HG03159 (cell line): Measurements from ENCODE around the gene OR2AE1.
"Not testable (repeated sequence)": the region's sequence is repeated elsewhere in the genome, so short reads cannot be mapped to it uniquely, and the experiment has no call there.

Experiments used
- ATAC-seq: cut with Tn5 transposase; IDR thresholded peaks from one replicate; pipeline ENCODE4 v1.9.1; 2021; ENCODE audit warnings: mild to moderate bottlenecking, moderate library complexity; ENCODE audit not compliant: unreplicated experiment

OR2AE1 gene, protein sequence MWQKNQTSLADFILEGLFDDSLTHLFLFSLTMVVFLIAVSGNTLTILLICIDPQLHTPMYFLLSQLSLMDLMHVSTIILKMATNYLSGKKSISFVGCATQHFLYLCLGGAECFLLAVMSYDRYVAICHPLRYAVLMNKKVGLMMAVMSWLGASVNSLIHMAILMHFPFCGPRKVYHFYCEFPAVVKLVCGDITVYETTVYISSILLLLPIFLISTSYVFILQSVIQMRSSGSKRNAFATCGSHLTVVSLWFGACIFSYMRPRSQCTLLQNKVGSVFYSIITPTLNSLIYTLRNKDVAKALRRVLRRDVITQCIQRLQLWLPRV

DNA sequence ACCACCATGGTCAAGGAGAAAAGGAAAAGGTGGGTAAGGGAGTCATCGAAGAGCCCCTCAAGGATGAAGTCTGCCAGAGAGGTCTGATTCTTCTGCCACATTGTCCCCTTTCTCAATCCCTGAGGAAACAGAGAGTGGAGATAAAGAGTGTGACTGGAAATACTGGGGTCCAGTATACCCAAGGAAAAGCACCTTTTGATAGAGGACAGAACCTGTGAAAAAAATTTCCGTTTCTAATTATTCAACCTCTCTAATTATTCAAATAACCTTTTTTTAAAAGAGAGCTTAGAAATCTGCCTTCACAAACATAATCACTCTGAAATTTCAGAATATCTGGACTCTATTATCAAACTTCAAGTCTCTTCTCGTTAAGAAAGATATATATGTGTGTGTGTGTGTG lies at the start of gene OR2AE1:
Gene OR2AE1 (minus strand): TSS at position 101 of the 400 bp plus-strand sequence. CDS start 0 bp downstream, at position 101.
- no peak for ATAC-seq

DNA sequence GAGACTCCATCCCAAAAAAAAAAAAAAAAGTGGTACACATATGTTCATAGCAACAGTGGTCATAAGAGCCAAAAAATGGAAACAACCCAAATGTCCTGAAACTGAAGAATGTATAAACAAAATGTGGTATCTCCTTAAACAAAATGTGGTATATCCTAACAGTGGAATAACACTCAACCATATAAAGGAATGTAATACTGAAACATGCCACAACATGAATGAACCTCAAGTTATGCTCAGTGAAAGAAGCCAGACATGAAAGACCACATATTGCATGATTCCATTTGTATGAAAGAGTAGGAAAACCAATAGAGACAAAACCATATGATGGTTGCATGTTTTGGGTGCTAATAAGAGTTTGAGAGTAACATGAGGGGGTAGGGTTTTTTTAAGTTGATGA lies 49.5 kb upstream of the OR2AE1 start:
- no peak for ATAC-seq

DNA sequence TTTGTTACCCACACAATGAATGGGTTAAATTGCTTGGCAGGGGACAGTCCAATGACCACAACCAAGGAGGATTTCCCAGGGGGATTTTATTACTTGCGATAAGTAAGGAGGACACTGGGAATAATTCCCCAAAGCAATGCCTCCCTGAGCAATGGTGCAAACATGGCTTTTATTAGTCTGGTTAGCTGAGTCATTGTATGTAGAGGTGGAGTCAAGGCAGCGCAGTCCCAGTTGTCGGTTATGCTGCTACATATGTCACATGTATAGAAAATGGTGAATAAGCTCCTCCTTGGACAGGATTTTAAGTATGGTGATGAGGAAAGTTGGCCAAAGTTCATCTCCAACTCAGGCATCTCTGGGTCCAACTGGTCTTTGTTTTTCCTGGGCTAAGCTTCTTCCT lies 46.4 kb upstream of the OR2AE1 start:
- ATAC-seq, result no peak

DNA sequence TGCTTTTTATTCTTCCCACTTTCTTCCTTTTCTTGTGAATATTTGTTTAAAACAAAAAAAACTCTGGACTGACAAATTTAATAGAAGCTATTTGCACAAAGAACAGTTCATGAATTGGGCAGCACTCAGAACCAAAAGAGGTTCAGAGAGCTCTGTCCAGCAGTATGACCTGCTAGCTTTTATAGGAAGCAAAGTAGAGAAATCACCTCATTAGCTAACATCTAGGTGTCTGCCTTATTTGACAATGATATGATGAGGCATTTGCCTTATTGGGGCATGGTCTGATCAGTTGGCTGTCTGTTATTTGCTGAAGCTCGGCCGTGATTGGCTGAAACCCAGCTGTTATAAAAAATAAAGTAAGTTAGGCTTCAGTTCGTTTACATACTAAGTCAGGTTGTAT lies 43.3 kb upstream of the OR2AE1 start:
- no peak for ATAC-seq

DNA sequence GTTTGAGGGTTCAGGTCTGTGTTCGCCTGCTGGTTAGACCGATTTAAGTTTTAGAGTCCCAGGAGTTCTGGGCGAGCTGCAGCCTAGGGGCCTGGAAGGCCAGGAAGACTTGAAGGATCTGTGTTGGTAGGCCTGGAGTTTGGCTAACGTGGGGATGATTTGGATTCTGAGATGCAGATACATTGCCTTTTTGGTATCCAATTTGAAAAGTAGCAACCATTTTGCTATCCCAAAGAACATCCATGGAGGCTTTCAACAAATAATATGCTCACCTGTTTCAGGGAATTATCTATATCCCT lies 42.9 kb upstream of the OR2AE1 start:
- no peak for ATAC-seq

DNA sequence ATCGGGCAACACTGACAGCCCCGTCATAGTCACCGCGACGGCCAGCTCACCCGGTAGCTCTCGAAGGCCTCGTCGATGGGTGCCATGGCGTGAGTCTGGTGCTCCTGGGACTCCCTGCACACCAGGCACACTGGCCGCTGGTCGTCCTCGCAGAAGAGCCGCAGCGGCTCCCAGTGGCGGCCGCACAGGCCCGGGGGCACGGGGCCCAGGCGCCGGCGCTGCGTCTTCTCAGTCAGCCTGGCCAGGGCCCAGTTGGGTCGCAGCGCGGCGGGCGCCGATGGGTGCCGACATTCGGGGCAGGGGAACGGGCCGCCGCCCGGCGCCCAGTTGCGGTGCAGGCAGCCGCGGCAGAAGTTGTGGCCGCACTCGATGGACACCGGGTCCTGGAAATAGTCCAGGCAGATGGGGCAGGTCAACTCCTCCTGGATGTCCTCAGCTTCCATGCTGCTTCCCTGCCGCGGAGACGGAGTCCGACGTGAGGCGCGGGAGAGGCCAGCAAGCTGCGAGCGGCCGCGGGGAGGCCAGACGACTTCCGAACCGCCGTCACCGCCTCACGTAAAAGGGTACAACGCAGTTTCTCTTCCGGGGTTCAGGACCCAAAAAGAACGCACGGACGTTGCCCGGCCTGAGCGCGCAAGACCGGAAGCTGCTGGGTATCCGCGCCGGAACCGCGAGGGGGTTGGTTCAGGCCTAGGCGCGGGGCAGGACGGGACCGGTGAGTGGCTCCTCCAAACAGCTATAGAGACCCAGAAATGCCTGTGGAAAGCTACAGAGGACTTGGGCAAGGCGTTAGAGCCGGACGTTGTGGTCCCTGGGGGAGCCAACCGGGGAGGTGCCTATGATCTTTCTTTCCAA lies 42.4 kb upstream of the OR2AE1 start, which contains the start of gene TRIM4:
Gene TRIM4 (minus strand): TSS at position 572 of the 855 bp plus-strand sequence. CDS start 129 bp downstream, at position 443.
- ATAC-seq, result peak; percentile 92

DNA sequence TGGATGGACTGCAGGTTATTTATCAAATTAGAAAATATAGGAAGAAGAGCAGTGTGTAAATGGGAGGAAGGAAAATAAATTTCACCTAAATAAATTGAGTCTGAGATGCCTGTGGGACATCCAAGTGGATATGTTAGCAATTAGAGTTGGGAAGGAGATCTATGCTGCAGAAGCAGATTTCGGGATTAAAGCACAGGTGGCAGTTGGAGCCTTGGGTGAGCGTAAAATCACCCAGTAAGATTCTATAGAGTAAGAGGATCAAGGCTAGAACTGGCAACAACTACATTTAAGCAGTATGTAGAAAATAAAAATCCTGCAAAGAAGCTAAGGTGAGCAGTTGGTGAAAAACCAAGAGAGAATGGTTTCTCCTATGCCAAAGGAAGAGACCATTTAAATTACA lies 34.1 kb upstream of the OR2AE1 start:
- ATAC-seq, result no peak

DNA sequence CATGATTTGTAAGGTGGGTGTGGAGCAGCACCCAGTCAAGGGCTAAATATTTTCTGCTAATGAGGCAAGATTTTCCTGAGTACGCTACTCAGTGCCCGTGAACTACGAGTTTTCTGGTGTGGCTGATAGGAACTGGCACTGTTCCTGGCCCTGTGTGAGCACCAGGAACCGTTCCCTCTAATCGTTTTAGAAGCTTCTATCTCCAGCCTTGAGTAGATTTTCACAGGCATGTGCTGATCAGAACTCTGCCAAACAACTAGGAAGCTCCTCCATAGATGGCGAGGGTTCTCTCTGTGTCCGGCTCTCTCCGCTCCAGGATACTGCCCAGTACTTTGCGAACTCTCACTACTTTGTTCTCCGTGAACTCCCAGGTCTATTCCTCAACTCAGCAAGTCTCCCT lies 24.7 kb upstream of the OR2AE1 start:
- ATAC-seq, result no peak

DNA sequence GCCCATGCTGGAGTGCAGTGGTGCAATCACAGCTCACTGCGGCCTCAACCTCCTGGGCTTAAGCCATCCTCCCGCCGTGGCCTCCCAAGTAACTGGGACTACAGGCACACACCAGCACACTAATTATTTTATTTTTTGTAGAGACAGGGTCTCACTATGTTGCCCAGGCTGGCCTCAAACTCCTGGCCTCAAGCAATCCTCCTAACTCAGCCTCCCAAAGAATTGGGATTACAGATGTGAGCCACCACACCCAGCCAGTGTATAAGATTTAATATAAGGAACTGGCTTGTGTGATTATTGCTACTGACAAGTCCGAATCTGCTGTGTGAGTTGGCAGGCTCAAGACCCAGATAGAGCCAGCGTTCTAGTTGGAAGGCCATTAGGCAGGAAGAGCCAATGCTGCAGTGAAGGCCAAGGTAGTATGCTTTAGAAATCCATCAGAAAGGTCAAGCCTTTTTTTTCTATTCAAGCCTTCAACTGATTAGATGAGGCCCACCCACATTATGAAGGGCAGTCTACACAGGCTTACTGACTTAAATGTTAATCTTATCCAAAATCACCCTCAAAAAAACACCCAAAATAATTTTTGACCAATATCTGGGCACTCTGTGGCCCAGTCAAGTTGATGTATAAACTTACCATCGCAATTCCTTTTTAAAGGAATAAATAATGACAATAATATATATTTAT lies 23.1 kb upstream of the OR2AE1 start:
- ATAC-seq, result no peak

DNA sequence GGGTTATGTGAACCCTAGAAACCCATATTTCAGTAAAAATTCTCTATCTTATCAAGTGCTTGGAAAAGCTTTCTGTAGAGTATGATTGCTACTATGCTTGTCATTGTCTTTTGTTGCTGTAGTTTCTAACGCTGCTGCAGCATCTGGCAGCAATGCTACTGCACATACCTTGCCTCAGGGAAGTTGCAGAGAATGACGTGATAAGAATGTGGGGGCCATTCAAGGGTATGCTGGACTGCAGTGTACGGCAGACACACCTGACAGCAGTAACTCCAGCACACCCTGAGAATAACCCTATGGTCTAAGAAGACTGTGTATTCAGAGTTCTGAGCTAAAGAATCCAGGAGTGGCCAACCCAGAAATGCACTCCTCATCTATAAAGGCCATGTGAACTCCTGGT lies 22.0 kb upstream of the OR2AE1 start:
- no peak for ATAC-seq

DNA sequence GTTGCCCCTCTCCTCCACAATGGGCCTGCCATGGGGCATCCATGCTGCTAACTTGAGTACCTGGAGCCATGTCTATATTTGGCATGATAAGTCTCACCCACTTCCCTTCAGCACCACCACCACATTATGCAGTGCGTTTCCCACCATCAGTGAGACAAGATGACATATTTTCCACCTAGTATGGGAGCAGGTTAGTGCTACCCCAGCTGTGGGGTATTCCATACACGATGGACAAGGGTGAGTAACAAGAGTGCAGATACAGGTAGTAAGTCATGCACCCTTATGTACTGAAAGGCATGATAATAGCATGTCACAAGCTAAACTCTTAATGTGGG lies 21.2 kb upstream of the OR2AE1 start:
- ATAC-seq, result no peak

DNA sequence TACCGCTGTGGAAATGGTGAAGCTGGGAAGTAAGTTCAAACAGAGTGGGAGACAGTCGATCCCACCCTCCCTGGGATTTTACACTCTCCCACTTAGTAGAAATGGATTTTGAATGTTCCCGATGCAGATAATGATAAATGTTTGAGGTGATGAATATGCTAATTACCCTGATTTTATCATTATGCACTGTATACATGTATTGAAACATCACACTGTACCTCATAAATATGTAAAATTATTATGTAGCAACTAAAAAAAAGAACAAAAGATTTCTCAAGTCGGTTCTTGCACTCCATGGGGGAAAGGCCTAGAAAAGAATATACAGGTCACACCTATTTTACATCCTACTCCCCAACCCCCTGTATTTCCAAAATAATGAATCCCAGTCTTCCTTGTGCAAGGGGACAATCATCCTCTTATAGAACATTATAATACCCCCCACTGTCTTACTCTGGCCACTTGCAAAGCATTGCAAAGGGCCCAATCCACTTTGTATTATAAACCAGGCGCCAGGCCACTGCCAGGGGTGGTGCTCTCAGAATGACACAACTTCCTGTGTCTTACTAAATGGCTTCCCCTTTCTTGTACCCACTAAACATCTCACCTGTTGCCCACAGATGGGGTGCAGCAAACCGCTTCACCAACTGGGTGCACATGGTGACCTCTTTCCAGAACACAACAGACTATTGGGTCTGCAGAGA lies 20.6 kb upstream of the OR2AE1 start:
- ATAC-seq, result no peak

DNA sequence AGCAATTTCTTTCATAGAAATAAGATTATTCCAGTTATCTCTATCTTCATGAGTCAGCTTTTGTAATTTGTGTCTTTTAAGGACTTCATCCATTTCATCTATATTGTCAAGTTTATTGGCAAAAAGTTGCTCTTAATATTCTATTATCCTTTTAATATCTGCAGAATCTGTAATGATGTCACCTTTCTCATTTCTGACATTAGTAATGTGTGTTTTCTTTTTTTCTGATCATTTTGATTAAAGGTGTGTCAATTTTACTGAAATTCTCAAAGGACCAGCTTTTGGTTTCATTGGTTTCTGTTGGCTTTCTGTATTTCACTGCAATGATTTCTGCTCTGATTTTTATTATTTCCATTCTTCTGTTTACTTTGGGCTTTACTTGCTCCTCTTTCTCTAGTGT lies 17.9 kb upstream of the OR2AE1 start:
- no peak for ATAC-seq

DNA sequence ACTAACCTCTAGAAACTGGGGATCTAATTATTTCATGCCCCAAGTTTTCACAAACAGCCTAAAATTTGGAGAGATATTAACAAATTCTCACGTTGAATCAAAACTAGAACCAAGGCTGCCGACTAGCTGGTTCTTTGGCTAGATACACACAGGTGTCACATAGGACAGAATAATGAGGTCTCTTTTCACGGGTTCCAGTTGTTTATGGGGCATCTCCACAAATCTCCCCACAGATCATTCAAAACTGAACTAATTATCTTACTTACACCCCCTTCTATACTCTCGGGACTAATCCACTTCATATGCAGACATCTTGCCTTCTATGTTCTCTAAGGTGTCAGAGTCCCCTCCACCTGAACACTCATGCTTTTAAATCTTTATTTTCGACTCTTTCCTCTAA lies 16.4 kb upstream of the OR2AE1 start:
- no peak for ATAC-seq

DNA sequence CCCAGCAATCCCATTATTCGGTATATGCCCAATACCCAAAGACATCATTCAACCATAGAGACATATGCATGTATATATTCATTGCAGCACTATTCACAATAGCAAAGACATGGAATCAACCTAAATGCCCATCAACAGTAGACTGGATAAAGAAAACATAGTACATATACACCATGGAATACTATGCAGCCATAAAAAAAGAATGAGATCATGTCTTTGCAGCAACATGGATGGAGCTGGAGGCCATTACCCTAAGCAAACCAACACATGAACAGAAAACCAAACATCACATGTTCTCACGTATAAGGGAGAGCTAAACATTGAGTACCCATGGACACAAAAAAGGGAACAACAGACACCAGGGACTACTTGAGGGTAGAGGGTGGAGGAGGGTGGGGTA lies 13.5 kb upstream of the OR2AE1 start:
- not testable (repeated sequence) for ATAC-seq

DNA sequence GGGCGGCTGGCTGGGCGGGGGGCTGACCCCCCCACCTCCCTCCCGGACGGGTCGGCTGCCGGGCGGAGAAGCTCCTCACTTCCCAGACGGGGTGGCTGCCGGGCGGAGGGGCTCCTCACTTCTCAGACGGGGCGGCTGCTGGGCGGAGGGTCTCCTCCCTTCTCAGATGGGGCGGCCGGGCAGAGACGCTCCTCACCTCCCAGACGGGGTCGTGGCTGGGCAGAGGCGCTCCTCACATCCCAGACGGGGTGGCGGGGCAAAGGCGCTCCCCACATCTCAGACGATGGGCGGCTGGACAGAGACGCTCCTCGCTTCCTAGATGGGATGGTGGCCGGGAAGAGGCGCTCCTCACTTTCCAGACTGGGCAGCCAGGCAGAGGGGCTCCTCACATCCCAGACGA lies 11.5 kb upstream of the OR2AE1 start:
- ATAC-seq, result not testable (repeated sequence)

DNA sequence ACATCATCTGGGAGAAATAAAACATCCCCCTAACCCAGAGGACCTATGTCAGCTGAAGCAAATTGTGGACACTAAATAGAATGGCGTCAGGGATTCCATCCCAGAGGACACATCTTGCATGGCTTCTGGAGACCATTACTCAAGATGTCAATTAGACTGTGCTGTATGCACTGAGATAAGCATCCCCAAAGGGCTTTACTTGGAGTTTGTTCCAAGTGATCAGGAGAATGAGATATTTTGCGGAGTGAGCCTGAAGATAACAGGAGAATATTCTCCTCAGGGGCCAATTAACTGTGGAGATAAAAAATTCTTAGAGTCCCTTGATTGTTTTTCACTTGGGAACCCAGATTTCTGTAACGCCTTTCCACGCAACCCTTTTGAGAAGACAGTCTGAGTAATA lies 4.5 kb upstream of the OR2AE1 start:
- no peak for ATAC-seq

DNA sequence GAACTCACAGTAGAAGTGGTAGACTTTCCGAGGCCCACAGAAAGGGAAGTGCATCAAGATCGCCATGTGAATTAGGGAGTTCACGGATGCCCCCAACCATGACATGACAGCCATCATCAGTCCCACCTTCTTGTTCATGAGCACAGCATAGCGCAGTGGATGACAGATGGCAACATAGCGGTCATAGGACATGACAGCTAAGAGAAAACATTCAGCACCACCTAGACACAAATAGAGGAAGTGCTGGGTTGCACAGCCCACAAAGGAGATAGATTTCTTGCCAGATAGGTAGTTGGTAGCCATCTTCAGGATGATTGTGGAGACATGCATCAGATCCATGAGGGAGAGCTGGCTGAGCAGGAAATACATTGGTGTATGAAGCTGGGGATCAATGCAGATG lies 342 bp downstream of the OR2AE1 start:
- ATAC-seq, result no peak

DNA sequence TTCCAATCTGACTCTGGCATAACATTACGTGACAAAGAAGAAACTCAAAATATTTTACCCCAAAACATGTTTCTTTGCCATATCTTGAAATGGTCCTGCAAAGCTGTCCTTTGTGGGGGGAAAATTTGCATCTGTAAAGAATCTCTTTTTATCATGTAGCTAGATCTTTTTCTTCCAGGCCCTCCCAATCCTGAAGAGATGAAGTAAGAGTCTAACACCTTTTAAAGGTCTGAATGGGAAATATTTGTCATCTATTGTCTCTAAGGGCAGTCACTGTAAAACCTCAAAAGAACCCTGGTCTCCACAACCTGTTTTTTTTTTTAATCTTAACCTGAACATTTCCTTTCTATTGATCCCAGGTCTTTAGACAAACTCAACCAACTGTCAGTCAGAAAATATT lies 8.6 kb downstream of the OR2AE1 start:
- ATAC-seq, result no peak

DNA sequence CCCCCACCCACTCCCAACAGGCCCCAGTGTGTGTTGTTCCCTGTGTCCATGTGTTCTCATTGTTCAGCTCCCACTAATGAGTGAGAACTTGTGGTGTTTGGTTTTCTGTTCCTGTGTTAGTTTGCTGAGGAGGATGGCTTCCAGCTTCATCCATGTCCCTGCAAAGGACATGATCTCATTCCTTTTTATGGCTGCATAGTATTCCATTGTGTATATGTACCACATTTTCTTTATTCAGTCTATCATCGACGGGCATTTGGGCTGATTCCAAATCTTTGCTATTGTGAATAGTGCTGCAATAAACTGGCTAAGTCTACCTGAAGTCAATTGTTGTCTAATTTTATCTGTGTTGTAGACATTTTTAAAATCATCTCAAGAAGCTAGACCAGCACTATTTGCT lies 9.4 kb downstream of the OR2AE1 start:
- not testable (repeated sequence) for ATAC-seq

DNA sequence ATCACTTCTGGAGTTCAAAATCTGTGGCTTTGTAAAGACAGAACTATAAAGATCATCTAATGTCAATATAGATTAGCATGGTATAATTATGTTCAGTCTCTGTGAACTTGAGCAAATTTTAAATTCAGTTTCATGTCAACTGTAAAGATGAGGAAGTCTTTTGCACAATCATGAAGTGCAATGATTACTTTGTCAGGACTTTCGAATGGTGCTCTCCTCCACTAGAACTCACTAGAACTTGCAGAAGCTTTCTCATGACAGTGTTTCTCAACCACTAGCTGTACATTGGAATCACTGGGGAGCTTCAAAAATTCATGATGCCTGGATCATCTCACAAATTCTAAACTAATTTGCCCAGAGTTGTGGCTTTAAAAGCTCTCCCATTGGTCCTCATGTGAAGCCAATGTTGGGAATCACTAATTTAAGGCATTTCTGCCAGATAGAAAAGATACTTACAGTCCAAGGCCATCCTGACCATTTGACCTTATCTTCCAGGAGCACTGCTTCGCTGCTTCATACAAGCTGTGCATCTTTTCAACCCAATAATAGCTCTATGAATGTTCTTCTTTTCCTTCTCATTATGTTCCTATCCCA lies 12.9 kb downstream of the OR2AE1 start:
- ATAC-seq, result no peak
